Measurements from ENCODE around the gene NDUFV1. TPM values are rescaled to one million over a fixed set of nuclear protein-coding genes. Genes with fewer than 3 reads are reported as not detected.
"Not testable (repeated sequence)": the region's sequence is repeated elsewhere in the genome, so short reads cannot be mapped to it uniquely, and the experiment has no call there.

The NDUFV1 gene
- total RNA-seq, 1 donor from 2014 or later: 193 TPM

GRCh38 chr11:67626970-67627369, 20.2 kb downstream of the NDUFV1 start:
- no peak for DNase-seq (ENCODE audit: low read depth, low spot score)

- no peak for DNase-seq (ENCODE audit: low read depth, low spot score)
These were observed 20.7 kb downstream of the NDUFV1 start for GRCh38 chr11:67627441-67627811.

GRCh38 chr11:67627812-67628624, 21.3 kb downstream of the NDUFV1 start:
- DNase-seq (ENCODE audit: low read depth, low spot score): no peak

- DNase-seq (ENCODE audit: low read depth, low spot score): no peak
These were observed 22.1 kb downstream of the NDUFV1 start for GRCh38 chr11:67628710-67629385.

GRCh38 chr11:67629386-67630227, 22.9 kb downstream of the NDUFV1 start, which contains the start of gene NUDT8:
Gene NUDT8 (minus strand): TSS chr11:67629937. CDS start chr11:67629911, 26 bp downstream.
- peak; percentile 36 for DNase-seq (ENCODE audit: low read depth, low spot score)

- peak; percentile 88 for DNase-seq (ENCODE audit: low read depth, low spot score)
These were observed 23.6 kb downstream of the NDUFV1 start for GRCh38 chr11:67630228-67630942.

- no peak for DNase-seq (ENCODE audit: low read depth, low spot score)
These were observed 24.2 kb downstream of the NDUFV1 start for GRCh38 chr11:67630943-67631331.

- DNase-seq (ENCODE audit: low read depth, low spot score): no peak
These were observed 24.7 kb downstream of the NDUFV1 start for GRCh38 chr11:67631411-67631810.

- DNase-seq (ENCODE audit: low read depth, low spot score): no peak
These were observed 25.1 kb downstream of the NDUFV1 start for GRCh38 chr11:67631853-67632174.

GRCh38 chr11:67632175-67632981, 25.6 kb downstream of the NDUFV1 start:
- no peak for DNase-seq (ENCODE audit: low read depth, low spot score)

- DNase-seq (ENCODE audit: low read depth, low spot score): no peak
These were observed 26.4 kb downstream of the NDUFV1 start for GRCh38 chr11:67632982-67633755.

- DNase-seq (ENCODE audit: low read depth, low spot score): no peak
These were observed 27.1 kb downstream of the NDUFV1 start for GRCh38 chr11:67633758-67634365.

GRCh38 chr11:67634366-67635230, 27.9 kb downstream of the NDUFV1 start:
- no peak for DNase-seq (ENCODE audit: low read depth, low spot score)

GRCh38 chr11:67635231-67635521, 28.4 kb downstream of the NDUFV1 start:
- no peak for DNase-seq (ENCODE audit: low read depth, low spot score)

GRCh38 chr11:67636962-67637361, 30.2 kb downstream of the NDUFV1 start:
- DNase-seq (ENCODE audit: low read depth, low spot score): no peak

GRCh38 chr11:67637441-67637840, 30.7 kb downstream of the NDUFV1 start:
- DNase-seq (ENCODE audit: low read depth, low spot score): not testable (repeated sequence)

- no peak for DNase-seq (ENCODE audit: low read depth, low spot score)
These were observed 32.0 kb downstream of the NDUFV1 start for GRCh38 chr11:67638535-67639437.

Measured in pulmonary artery endothelial cell (primary cell).